Mucosa of rectum (tissue), 2 donors: ENCODE measurements around the gene ARHGAP45.

Experiments used
- H3K27ac ChIP-seq, 2 donors: one replicate each; pipeline ENCODE4 v1.7.0; 2013; ENCODE audit warnings: inconsistent platforms in 2 of 2, low read depth in 2 of 2, low read length in 2 of 2
- H3K27me3 ChIP-seq, 2 donors: one replicate each; pipeline ENCODE4 v1.7.0; 2013; ENCODE audit warnings: low read length in 2 of 2; ENCODE audit not compliant: control insufficient read depth in 2 of 2, insufficient read depth in 2 of 2
- H3K36me3 ChIP-seq, 2 donors: one replicate each; pipeline ENCODE4 v1.7.0; 2013; ENCODE audit warnings: low read length in 2 of 2; ENCODE audit not compliant: control insufficient read depth in 2 of 2, insufficient read depth in 2 of 2
- H3K4me1 ChIP-seq, 2 donors: one replicate each; pipeline ENCODE4 v1.7.0; 2013; ENCODE audit warnings: low read length in 2 of 2, mild to moderate bottlenecking in 1 of 2; ENCODE audit not compliant: control insufficient read depth in 2 of 2, insufficient read depth in 2 of 2
- H3K4me3 ChIP-seq, 2 donors: one replicate each; pipeline ENCODE4 v1.7.0; 2013; ENCODE audit warnings: low read length in 2 of 2
- H3K9ac ChIP-seq, 2 donors: one replicate each; pipeline ENCODE4 v1.7.0; 2013; ENCODE audit warnings: low read length in 2 of 2, low read depth in 1 of 2, mild to moderate bottlenecking in 1 of 2
- H3K9me3 ChIP-seq, 2 donors: one replicate each; pipeline ENCODE4 v1.7.0; 2013; ENCODE audit warnings: low read length in 2 of 2; ENCODE audit not compliant: control insufficient read depth in 2 of 2
- donor health status: healthy.
- donor health status: Normal muscosa, but diverticular disease.

Gene ARHGAP45

GRCh38 chr19:1063909-1064660 is 2.9 kb upstream of the ARHGAP45 start:
- Histone ChIP-seq H3K4me3 (peak overlapping the region in 1 of 2 donors; percentile 26), H3K9me3 (no peaks in the 10 kb centered on the region), H3K27ac (no peak overlapping the region), H3K27me3 (peaks cover 5 to 17% of the 10 kb centered on the region in 2 donors), H3K36me3 (no peaks in the 10 kb centered on the region), H3K4me1 (peaks cover 26 to 34% of the 10 kb centered on the region in 2 donors), H3K9ac (peak overlapping the region in 1 of 2 donors; percentile 43)

- Histone ChIP-seq H3K4me3 (peak overlapping the region; percentile 0 to 26), H3K27me3 (peaks cover 5 to 24% of the 10 kb centered on the region in 2 donors), H3K9me3 (no peaks in the 10 kb centered on the region), H3K36me3 (no peaks in the 10 kb centered on the region), H3K9ac (peak overlapping the region in 1 of 2 donors; percentile 43), H3K27ac (peak overlapping the region; percentile 40 to 54), H3K4me1 (peaks cover 30 to 39% of the 10 kb centered on the region in 2 donors)
Measured at GRCh38 chr19:1064661-1065605, 2.0 kb upstream of the ARHGAP45 start.

- Histone ChIP-seq H3K4me1 (peaks cover 30 to 39% of the 10 kb centered on the region in 2 donors), H3K4me3 (peak overlapping the region; percentile 26 to 59), H3K36me3 (no peaks in the 10 kb centered on the region), H3K27ac (peak overlapping the region; percentile 40 to 57), H3K9ac (peak overlapping the region in 1 of 2 donors; percentile 27), H3K9me3 (no peaks in the 10 kb centered on the region), H3K27me3 (peaks cover 5 to 28% of the 10 kb centered on the region in 2 donors)
Measured at GRCh38 chr19:1065606-1066109, 1.3 kb upstream of the ARHGAP45 start.

- Histone ChIP-seq H3K36me3 (no peaks in the 10 kb centered on the region), H3K27ac (peak overlapping the region; percentile 57 to 80), H3K4me3 (peak overlapping the region; percentile 53 to 59), H3K9me3 (no peaks in the 10 kb centered on the region), H3K4me1 (peaks cover 30 to 39% of the 10 kb centered on the region in 2 donors), H3K27me3 (peaks cover 5 to 31% of the 10 kb centered on the region in 2 donors), H3K9ac (peak overlapping the region in 1 of 2 donors; percentile 55)
Measured at GRCh38 chr19:1066251-1066747, 668 bp upstream of the ARHGAP45 start.

- peaks cover 5 to 38% of the 10 kb centered on the region in 2 donors for H3K27me3 ChIP-seq
- no peaks in the 10 kb centered on the region for H3K36me3 ChIP-seq
- no peaks in the 10 kb centered on the region for H3K9me3 ChIP-seq
- H3K4me3 ChIP-seq, result peak overlapping the region; percentile 44 to 53
- H3K27ac ChIP-seq, result peak overlapping the region; percentile 38 to 80
- H3K9ac ChIP-seq, result peak overlapping the region; percentile 47 to 55
- H3K4me1 ChIP-seq, result peaks cover 30 to 39% of the 10 kb centered on the region in 2 donors
Measured at GRCh38 chr19:1067341-1067957, 482 bp downstream of the ARHGAP45 start.

GRCh38 chr19:1068009-1069001 is 1.3 kb downstream of the ARHGAP45 start:
- peaks cover 5 to 38% of the 10 kb centered on the region in 2 donors for H3K27me3 ChIP-seq
- H3K9me3 ChIP-seq, result no peaks in the 10 kb centered on the region
- H3K4me1 ChIP-seq, result peaks cover 32 to 39% of the 10 kb centered on the region in 2 donors
- peak overlapping the region; percentile 53 to 70 for H3K4me3 ChIP-seq
- H3K36me3 ChIP-seq, result no peaks in the 10 kb centered on the region
- peak overlapping the region; percentile 38 to 80 for H3K27ac ChIP-seq
- H3K9ac ChIP-seq, result peak overlapping the region; percentile 37 to 47

- H3K27ac ChIP-seq, result peak overlapping the region; percentile 38 to 80
- H3K4me1 ChIP-seq, result peaks cover 30 to 41% of the 10 kb centered on the region in 2 donors
- no peaks in the 10 kb centered on the region for H3K9me3 ChIP-seq
- H3K36me3 ChIP-seq, result no peaks in the 10 kb centered on the region
- peak overlapping the region; percentile 31 to 70 for H3K4me3 ChIP-seq
- peak overlapping the region; percentile 37 to 47 for H3K9ac ChIP-seq
- H3K27me3 ChIP-seq, result peaks cover 5 to 41% of the 10 kb centered on the region in 2 donors
Measured at GRCh38 chr19:1069009-1069779, 2.2 kb downstream of the ARHGAP45 start.

GRCh38 chr19:1070576-1070930 is 3.6 kb downstream of the ARHGAP45 start:
- no peaks in the 10 kb centered on the region for H3K9me3 ChIP-seq
- H3K4me1 ChIP-seq, result peaks cover 25 to 38% of the 10 kb centered on the region in 2 donors
- H3K27me3 ChIP-seq, result peaks cover 5 to 41% of the 10 kb centered on the region in 2 donors
- H3K36me3 ChIP-seq, result no peaks in the 10 kb centered on the region
- H3K9ac ChIP-seq, result no peak overlapping the region
- no peak overlapping the region for H3K27ac ChIP-seq
- no peak overlapping the region for H3K4me3 ChIP-seq
